Skeletal muscle satellite cell (primary cell): ENCODE results near the gene ENC1. TPM values are rescaled to one million over a fixed set of nuclear protein-coding genes. Genes with fewer than 3 reads are reported as not detected.
"Not testable (repeated sequence)": the region's sequence is repeated elsewhere in the genome, so short reads cannot be mapped to it uniquely, and the experiment has no call there.

ENCODE experiments used
- H3K27me3 ChIP-seq: 2 replicates; pipeline ENCODE4 v1.7.0; 2013; ENCODE audit warnings: low read length; ENCODE audit not compliant: control insufficient read depth, insufficient read depth
- H3K36me3 ChIP-seq: 2 replicates; pipeline ENCODE4 v1.7.0; 2013; ENCODE audit warnings: mild to moderate bottlenecking, control low read depth, low read length; ENCODE audit not compliant: insufficient read depth
- H3K4me1 ChIP-seq: 2 replicates; pipeline ENCODE4 v1.7.0; 2013; ENCODE audit warnings: low read length; ENCODE audit not compliant: control insufficient read depth, insufficient read depth
- H3K4me2 ChIP-seq: 2 replicates; pipeline ENCODE4 v1.7.0; 2013; ENCODE audit warnings: mild to moderate bottlenecking, low read length
- H3K4me3 ChIP-seq: 2 replicates; pipeline ENCODE4 v1.7.0; 2013; ENCODE audit warnings: low read length
- H3K9ac ChIP-seq: 2 replicates; pipeline ENCODE4 v1.7.0; 2013; ENCODE audit warnings: mild to moderate bottlenecking, low read depth, low read length, moderate library complexity
- H3K9me3 ChIP-seq: replicated peaks from 2 replicates; pipeline ENCODE4 v1.7.0; 2013; ENCODE audit warnings: mild to moderate bottlenecking, control low read depth, low read length
- total RNA-seq: library from RNA; depleted of rRNA; stranded (reverse); fragments of >200 nt; gene quantifications from 2 replicates; pipeline ENCODE4 v1.2.3, GENCODE V29; 2012; rRNA removed

Gene ENC1
- total RNA-seq: 25.9 and 50.0 TPM in 2 replicates

GRCh38 chr5:74640450-74640953 lies at the start of gene ENC1:
Gene ENC1, minus strand, starts transcription at chr5:74640728. Its CDS starts 4,243 bp downstream, at chr5:74636485.
- Histone ChIP-seq H3K4me1 (peaks cover 46% of the 10 kb centered on the region), H3K36me3 (peaks cover 6% of the 10 kb centered on the region), H3K9me3 (no peaks in the 10 kb centered on the region), H3K4me3 (peak within 1 kb of the TSS; percentile 90), H3K9ac (peak within 1 kb of the TSS; percentile 90), H3K4me2 (peak within 1 kb of the TSS; percentile 86), H3K27me3 (no peaks in the 10 kb centered on the region)

- peaks cover 15% of the 10 kb centered on the region for H3K4me1 ChIP-seq
- peaks cover 22% of the 10 kb centered on the region for H3K36me3 ChIP-seq
- H3K27me3 ChIP-seq: no peaks in the 10 kb centered on the region
- H3K9ac ChIP-seq: no peak overlapping the region
- no peaks in the 10 kb centered on the region for H3K9me3 ChIP-seq
- no peak overlapping the region for H3K4me3 ChIP-seq
- H3K4me2 ChIP-seq: peak overlapping the region; percentile 92
These were observed 46.6 kb upstream of the ENC1 start for GRCh38 chr5:74686962-74687751.

GRCh38 chr5:74685979-74686631 lies 45.6 kb upstream of the ENC1 start:
- Histone ChIP-seq H3K9ac (peak overlapping the region; percentile 87), H3K4me1 (peaks cover 15% of the 10 kb centered on the region), H3K36me3 (peaks cover 14% of the 10 kb centered on the region), H3K27me3 (no peaks in the 10 kb centered on the region), H3K4me2 (peak overlapping the region; percentile 92), H3K4me3 (peak overlapping the region; percentile 96), H3K9me3 (no peaks in the 10 kb centered on the region)

GRCh38 chr5:74684900-74685851 lies 44.6 kb upstream of the ENC1 start, which contains the start of gene HEXB:
Gene HEXB, plus strand, starts transcription at chr5:74685233. Its CDS starts 28 bp downstream, at chr5:74685261.
- Histone ChIP-seq H3K36me3 (peaks cover 9% of the 10 kb centered on the region), H3K4me2 (peak within 1 kb of the TSS; percentile 92), H3K9ac (peak within 1 kb of the TSS; percentile 87), H3K9me3 (no peaks in the 10 kb centered on the region), H3K27me3 (no peaks in the 10 kb centered on the region), H3K4me3 (peak within 1 kb of the TSS; percentile 96), H3K4me1 (peaks cover 15% of the 10 kb centered on the region)

GRCh38 chr5:74679966-74680365 lies 39.4 kb upstream of the ENC1 start:
- no peak overlapping the region for H3K4me3 ChIP-seq
- H3K27me3 ChIP-seq: no peaks in the 10 kb centered on the region
- no peak overlapping the region for H3K4me2 ChIP-seq
- no peaks in the 10 kb centered on the region for H3K4me1 ChIP-seq
- no peak overlapping the region for H3K9ac ChIP-seq
- no peaks in the 10 kb centered on the region for H3K9me3 ChIP-seq
- no peaks in the 10 kb centered on the region for H3K36me3 ChIP-seq

GRCh38 chr5:74679300-74679699 lies 38.8 kb upstream of the ENC1 start:
- H3K4me3 ChIP-seq, H3K27me3 ChIP-seq, H3K9ac ChIP-seq, H3K36me3 ChIP-seq, H3K4me1 ChIP-seq, H3K9me3 ChIP-seq, H3K4me2 ChIP-seq: not testable (repeated sequence)

- H3K9ac ChIP-seq, H3K4me3 ChIP-seq, H3K27me3 ChIP-seq, H3K9me3 ChIP-seq, H3K36me3 ChIP-seq, H3K4me2 ChIP-seq, H3K4me1 ChIP-seq: not testable (repeated sequence)
These were observed 37.6 kb upstream of the ENC1 start for GRCh38 chr5:74678123-74678522.

- not testable (repeated sequence) for H3K27me3 ChIP-seq, H3K9ac ChIP-seq, H3K4me3 ChIP-seq, H3K4me2 ChIP-seq, H3K4me1 ChIP-seq, H3K36me3 ChIP-seq, H3K9me3 ChIP-seq
These were observed 35.9 kb upstream of the ENC1 start for GRCh38 chr5:74676466-74676865.

- Histone ChIP-seq H3K9ac (peak overlapping the region; percentile 29), H3K27me3 (no peaks in the 10 kb centered on the region), H3K4me2 (peak overlapping the region; percentile 86), H3K4me1 (peaks cover 6% of the 10 kb centered on the region), H3K9me3 (no peaks in the 10 kb centered on the region), H3K36me3 (no peaks in the 10 kb centered on the region), H3K4me3 (peak overlapping the region; percentile 64)
These were observed 32.7 kb upstream of the ENC1 start for GRCh38 chr5:74673011-74673790.

GRCh38 chr5:74672215-74672877 lies 31.8 kb upstream of the ENC1 start:
- H3K4me2 ChIP-seq: no peak overlapping the region
- H3K4me3 ChIP-seq: no peak overlapping the region
- H3K9me3 ChIP-seq: no peaks in the 10 kb centered on the region
- H3K9ac ChIP-seq: no peak overlapping the region
- no peaks in the 10 kb centered on the region for H3K27me3 ChIP-seq
- peaks cover 6% of the 10 kb centered on the region for H3K4me1 ChIP-seq
- H3K36me3 ChIP-seq: no peaks in the 10 kb centered on the region
